Neural cell (in vitro differentiated cells): Measurements from ENCODE around the gene CYGB. TPM values are rescaled to one million over a fixed set of nuclear protein-coding genes. Genes with fewer than 3 reads are reported as not detected.

Experiments
- H2AFZ ChIP-seq: fragments of 200-600, 300-800 bp; sonication (generic), shearing (Covaris generic); 2 replicates; pipeline ENCODE4 v1.6.0; 2014; ENCODE audit warnings: low read depth, mild to moderate bottlenecking, antibody characterized with exemption, low read length, moderate library complexity
- H3F3A ChIP-seq: fragments of 200-600 bp; shearing (Covaris generic); 2 replicates; pipeline ENCODE4 v1.6.1; 2016; ENCODE audit warnings: mild to moderate bottlenecking, moderate library complexity, mixed read lengths, antibody characterized with exemption, low read length; ENCODE audit not compliant: insufficient read depth, poor library complexity, severe bottlenecking
- H3K27ac ChIP-seq: fragments of 200-600, 300-800 bp; sonication (generic), shearing (Covaris generic); 2 replicates; pipeline ENCODE4 v1.5.1; 2014; ENCODE audit warnings: mild to moderate bottlenecking, low read length, moderate library complexity
- H3K27me3 ChIP-seq: fragments of 300-800, 200-600 bp; sonication (generic), shearing (Covaris generic); 2 replicates; pipeline ENCODE4 v1.6.0; 2014; ENCODE audit warnings: mild to moderate bottlenecking, low read depth, low read length, moderate library complexity; ENCODE audit not compliant: insufficient read depth
- H3K36me3 ChIP-seq: fragments of 300-800, 200-600 bp; sonication (generic), shearing (Covaris generic); 2 replicates; pipeline ENCODE4 v1.5.1; 2014; ENCODE audit warnings: mild to moderate bottlenecking, antibody characterized with exemption, low read length, moderate library complexity; ENCODE audit not compliant: insufficient read depth
- H3K4me2 ChIP-seq: fragments of 300-800, 200-600 bp; sonication (generic), shearing (Covaris generic); 2 replicates; pipeline ENCODE4 v1.6.0; 2014; ENCODE audit warnings: mild to moderate bottlenecking, low read length
- H3K4me3 ChIP-seq: fragments of 300-800, 200-600 bp; sonication (generic), shearing (Covaris generic); 2 replicates; pipeline ENCODE4 v1.5.1; 2014; ENCODE audit warnings: mild to moderate bottlenecking, low read length, moderate library complexity
- H3K79me2 ChIP-seq: fragments of 200-600 bp; shearing (Covaris generic); replicated peaks from 2 replicates; pipeline ENCODE4 v1.6.0; 2014; ENCODE audit warnings: mild to moderate bottlenecking, low read length, moderate library complexity; ENCODE audit not compliant: insufficient read depth
- H3K9ac ChIP-seq: fragments of 300-800, 200-600 bp; sonication (generic), shearing (Covaris generic); 2 replicates; pipeline ENCODE4 v1.6.1; 2016; ENCODE audit warnings: mild to moderate bottlenecking, low read length, mixed read lengths
- H3K9me2 ChIP-seq: fragments of 200-600 bp; shearing (Covaris generic); 2 replicates; pipeline ENCODE4 v1.6.1; 2016; ENCODE audit warnings: mild to moderate bottlenecking, low read length, mixed read lengths; ENCODE audit not compliant: insufficient read depth
- H3K9me3 ChIP-seq: fragments of 200-600, 300-800 bp; sonication (generic), shearing (Covaris generic); 2 replicates; pipeline ENCODE4 v1.6.1; 2016; ENCODE audit warnings: mild to moderate bottlenecking, mixed run types, low read length, moderate library complexity, mixed read lengths
- H4K20me1 ChIP-seq: fragments of 200-600 bp; shearing (Covaris generic); 2 replicates; pipeline ENCODE4 v1.6.1; 2016; ENCODE audit warnings: mild to moderate bottlenecking, mixed run types; ENCODE audit not compliant: insufficient read depth
- CTCF ChIP-seq: fragments of 450-650 bp; IDR thresholded peaks from 2 replicates; pipeline ENCODE4 v1.5.1; 2014; ENCODE audit warnings: antibody characterized with exemption, mild to moderate bottlenecking, moderate library complexity; ENCODE audit not compliant: poor library complexity, severe bottlenecking
- EP300 ChIP-seq: fragments of 450-650 bp; conservative IDR thresholded peaks from 2 replicates; pipeline ENCODE4 v1.6.1; 2014; ENCODE audit warnings: antibody characterized with exemption, mild to moderate bottlenecking, moderate library complexity; ENCODE audit not compliant: poor library complexity, severe bottlenecking
- EZH2 ChIP-seq: fragments of 200-600, 300-800 bp; shearing (Covaris generic), sonication (generic); IDR thresholded peaks from 2 replicates; pipeline ENCODE4 v1.6.1; 2014; ENCODE audit warnings: antibody characterized with exemption, low read length, borderline replicate concordance, mild to moderate bottlenecking; ENCODE audit not compliant: insufficient read depth, poor library complexity, severe bottlenecking
- MXI1 ChIP-seq: fragments of 450-650 bp; conservative IDR thresholded peaks from 2 replicates; pipeline ENCODE4 v1.6.1; 2014; ENCODE audit warnings: antibody characterized with exemption, mild to moderate bottlenecking; ENCODE audit not compliant: poor library complexity, severe bottlenecking
- POLR2AphosphoS5 ChIP-seq: IDR thresholded peaks from 2 replicates; pipeline ENCODE4 v1.6.1; 2012
- RAD21 ChIP-seq: fragments of 450-650 bp; conservative IDR thresholded peaks from 2 replicates; pipeline ENCODE4 v1.6.1; 2014; ENCODE audit warnings: antibody characterized with exemption, mild to moderate bottlenecking, moderate library complexity
- REST ChIP-seq: IDR thresholded peaks from 2 replicates; pipeline ENCODE4 v1.6.1; 2012; ENCODE audit warnings: borderline replicate concordance
- SMC3 ChIP-seq: fragments of 450-650 bp; conservative IDR thresholded peaks from 2 replicates; pipeline ENCODE4 v1.6.1; 2014; ENCODE audit warnings: antibody characterized with exemption, mild to moderate bottlenecking, moderate library complexity; ENCODE audit not compliant: poor library complexity
- TAF1 ChIP-seq: IDR thresholded peaks from 2 replicates; pipeline ENCODE4 v1.6.1; 2012; ENCODE audit warnings: low read depth
- polyA plus RNA-seq: library from polyadenylated mRNA; depleted of rRNA; stranded (reverse); fragments of >200 nt; gene quantifications from 2 replicates; pipeline ENCODE4 v1.2.3, GENCODE V29; 2014

CYGB gene
- polyA plus RNA-seq, 1 donor from 2014 or later: 12.9 TPM

- H3K27ac ChIP-seq: no peak overlapping the region
- H4K20me1 ChIP-seq: no peaks in the 10 kb centered on the region
- no peaks in the 10 kb centered on the region for H3K9me3 ChIP-seq
- H3F3A ChIP-seq: no peaks in the 10 kb centered on the region
- no peak overlapping the region for H3K4me2 ChIP-seq
- no peaks in the 10 kb centered on the region for H3K79me2 ChIP-seq
- H3K27me3 ChIP-seq: no peaks in the 10 kb centered on the region
- H3K9me2 ChIP-seq: no peaks in the 10 kb centered on the region
- no peaks in the 10 kb centered on the region for H3K36me3 ChIP-seq
- TF ChIP-seq EZH2: no peak
- TF ChIP-seq CTCF: no peak
- TF ChIP-seq EP300: no peak
- no peak for TF ChIP-seq REST
- H3K4me3 ChIP-seq: no peak overlapping the region
- H2AFZ ChIP-seq: no peak overlapping the region
- no peak overlapping the region for H3K9ac ChIP-seq
These were observed 32.2 kb upstream of the CYGB start for GRCh38 chr17:76569607-76570279.

DNA sequence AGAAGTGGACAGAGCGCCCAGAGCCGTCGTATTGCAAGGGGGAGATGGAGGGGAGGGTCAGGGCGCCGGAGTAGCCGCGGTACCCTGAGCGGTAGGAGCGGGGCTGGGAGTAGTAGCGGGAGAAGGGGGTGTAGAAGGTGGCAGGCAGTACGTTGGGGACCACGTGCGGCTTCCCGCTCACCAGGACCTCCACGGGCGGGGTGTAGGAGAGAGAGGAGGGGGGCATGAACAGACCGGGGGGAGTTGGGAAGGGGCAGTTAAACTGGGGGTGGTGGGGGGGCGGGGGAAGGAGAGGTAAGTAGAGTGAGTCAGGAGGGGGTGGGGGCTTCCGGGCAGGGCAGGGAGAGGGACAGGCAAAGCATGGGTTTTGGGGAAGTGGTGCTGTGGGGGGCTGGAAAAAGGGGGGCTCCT is 31.3 kb upstream of the CYGB start:
- H3K79me2 ChIP-seq: no peaks in the 10 kb centered on the region
- no peaks in the 10 kb centered on the region for H4K20me1 ChIP-seq
- no peaks in the 10 kb centered on the region for H3F3A ChIP-seq
- H3K36me3 ChIP-seq: no peaks in the 10 kb centered on the region
- H3K27ac ChIP-seq: no peak overlapping the region
- H3K9ac ChIP-seq: no peak overlapping the region
- no peak overlapping the region for H3K4me3 ChIP-seq
- H2AFZ ChIP-seq: no peak overlapping the region
- no peak for TF ChIP-seq REST
- TF ChIP-seq EP300: no peak
- TF ChIP-seq EZH2: no peak
- TF ChIP-seq SMC3: no peak
- no peak for TF ChIP-seq RAD21
- no peak for TF ChIP-seq MXI1
- no peak for TF ChIP-seq CTCF
- no peak for TF ChIP-seq POLR2AphosphoS5
- no peak for TF ChIP-seq TAF1
- no peaks in the 10 kb centered on the region for H3K27me3 ChIP-seq
- H3K9me2 ChIP-seq: no peaks in the 10 kb centered on the region
- H3K9me3 ChIP-seq: no peaks in the 10 kb centered on the region
- H3K4me2 ChIP-seq: no peak overlapping the region
